IPS DF 19.7 (cell line): ENCODE measurements around the gene POU2F3.

Experiments used
- DNase-seq: peaks from one replicate; pipeline ENCODE4 v3.0.0-alpha.2; 2013; ENCODE audit warnings: low read depth, low spot score

Gene POU2F3

GRCh38 chr11:120239713-120240640 is at the start of gene POU2F3:
TSS of gene POU2F3 (plus strand) at chr11:120240140. CDS start at chr11:120240344, 204 bp downstream.
- DNase-seq: no peak

- DNase-seq: no peak
Observed at GRCh38 chr11:120191058-120191457, 48.9 kb upstream of the POU2F3 start.

GRCh38 chr11:120192831-120193625 is 46.9 kb upstream of the POU2F3 start:
- no peak for DNase-seq

- no peak for DNase-seq
Observed at GRCh38 chr11:120194166-120194565, 45.8 kb upstream of the POU2F3 start.

- DNase-seq: no peak
Observed at GRCh38 chr11:120195601-120196320, 44.2 kb upstream of the POU2F3 start.

GRCh38 chr11:120196826-120197225 is 43.1 kb upstream of the POU2F3 start:
- DNase-seq: no peak

- DNase-seq: no peak
Observed at GRCh38 chr11:120197251-120197891, 42.6 kb upstream of the POU2F3 start.

GRCh38 chr11:120197977-120198376 is 42.0 kb upstream of the POU2F3 start:
- DNase-seq: no peak

GRCh38 chr11:120198403-120198786 is 41.5 kb upstream of the POU2F3 start:
- DNase-seq: no peak

GRCh38 chr11:120198787-120199469 is 41.0 kb upstream of the POU2F3 start:
- no peak for DNase-seq

- no peak for DNase-seq
Observed at GRCh38 chr11:120199613-120200012, 40.3 kb upstream of the POU2F3 start.

- no peak for DNase-seq
Observed at GRCh38 chr11:120200677-120201076, 39.3 kb upstream of the POU2F3 start.

- no peak for DNase-seq
Observed at GRCh38 chr11:120201653-120202052, 38.3 kb upstream of the POU2F3 start.

GRCh38 chr11:120203626-120204025 is 36.3 kb upstream of the POU2F3 start:
- no peak for DNase-seq

- DNase-seq: no peak
Observed at GRCh38 chr11:120205596-120206161, 34.3 kb upstream of the POU2F3 start.

GRCh38 chr11:120207512-120207911 is 32.4 kb upstream of the POU2F3 start:
- DNase-seq: no peak

- no peak for DNase-seq
Observed at GRCh38 chr11:120208001-120208441, 31.9 kb upstream of the POU2F3 start.

- no peak for DNase-seq
Observed at GRCh38 chr11:120208777-120209176, 31.2 kb upstream of the POU2F3 start.

GRCh38 chr11:120209746-120210625 is 30.0 kb upstream of the POU2F3 start:
- DNase-seq: no peak
